COLO829 (cell line): ENCODE data around the gene RNF208.
A peak's percentile ranks its signal among the peaks of the same experiment; 100 is the strongest.

Experiments used
- DNase-seq: peaks from one replicate; pipeline ENCODE4 v3.0.0; 2012; ENCODE audit warnings: low spot score

Gene RNF208

GRCh38 chr9:137227054-137227852, 5.2 kb upstream of the RNF208 start, which contains the start of gene RNF224:
TSS of gene RNF224 (plus strand) at chr9:137227502. CDS start at chr9:137228336, 834 bp downstream.
- peak; percentile 61 for DNase-seq

GRCh38 chr9:137226338-137227053, 4.5 kb upstream of the RNF208 start:
- DNase-seq = no peak

- no peak for DNase-seq
Measured at GRCh38 chr9:137225699-137226331, 3.8 kb upstream of the RNF208 start.

GRCh38 chr9:137224830-137225694, 3.0 kb upstream of the RNF208 start, which contains the start of gene CYSRT1:
TSS of gene CYSRT1 (plus strand) at chr9:137225174. CDS start at chr9:137225622, 448 bp downstream.
- no peak for DNase-seq

GRCh38 chr9:137223078-137223970, 1.3 kb upstream of the RNF208 start:
- DNase-seq = peak; percentile 99

- DNase-seq = no peak
Measured at GRCh38 chr9:137221506-137222111, 431 bp downstream of the RNF208 start.

- no peak for DNase-seq
Measured at GRCh38 chr9:137221095-137221505, 940 bp downstream of the RNF208 start.

- DNase-seq = no peak
Measured at GRCh38 chr9:137220317-137221094, 1.5 kb downstream of the RNF208 start.

GRCh38 chr9:137219757-137220316, 2.2 kb downstream of the RNF208 start:
- no peak for DNase-seq

- DNase-seq = peak; percentile 89
Measured at GRCh38 chr9:137218754-137219271, 3.2 kb downstream of the RNF208 start.

GRCh38 chr9:137218212-137218753, 3.8 kb downstream of the RNF208 start:
- no peak for DNase-seq

- DNase-seq = peak; percentile 94
Measured at GRCh38 chr9:137217276-137218211, 4.5 kb downstream of the RNF208 start.

GRCh38 chr9:137216188-137216965, 5.7 kb downstream of the RNF208 start:
- DNase-seq = no peak

GRCh38 chr9:137215196-137215986, 6.6 kb downstream of the RNF208 start:
- no peak for DNase-seq

GRCh38 chr9:137214620-137215019, 7.4 kb downstream of the RNF208 start:
- no peak for DNase-seq
